GM12878 (cell line): ENCODE data around the gene MEIOB. TPM values are rescaled to one million over a fixed set of nuclear protein-coding genes. Genes with fewer than 3 reads are reported as not detected.

ENCODE experiments used
- ATAC-seq: fragments of 200-7000 bp; cut with Tn5 transposase; 3 replicates; pipeline ENCODE4 v1.9.1; 2020; ENCODE audit warnings: mild to moderate bottlenecking, moderate library complexity
- BruUV-seq: library from RNA; stranded (reverse); fragments of 400-500 nt; replicated peaks from 2 replicates; lab custom pipeline; 2021; lab: Mats Ljungman, UMichigan
- CTCF ChIA-PET: fragments of 300-600 bp; sonication (Branson Sonifier 250); formaldehyde crosslinking; extraction: SDS; loops from one replicate; lab custom pipeline; 2021; ENCODE audit warnings: inconsistent platforms; lab: Yijun Ruan, JAX
- POLR2A ChIA-PET: fragments of 350-600 bp; formaldehyde crosslinking; extraction: SDS; loops from one replicate; lab custom pipeline; 2021; ENCODE audit warnings: inconsistent platforms; lab: Charles Lee
- RAD21 ChIA-PET: fragments of 300-600 bp; sonication (Branson Sonifier 250); formaldehyde crosslinking; loops from one replicate; lab custom pipeline; 2023; ENCODE audit warnings: antibody characterized with exemption; ENCODE audit not compliant: unreplicated experiment; lab: Charles Lee
- SMC1A ChIA-PET: fragments of 300-600 bp; sonication (Branson Sonifier 250); formaldehyde crosslinking; loops from one replicate; lab custom pipeline; 2023; ENCODE audit not compliant: unreplicated experiment, uncharacterized antibody; lab: Charles Lee
- DNase-seq: peaks from one replicate; pipeline ENCODE4 v3.0.0-alpha.2; 2011; ENCODE audit warnings: low read depth, low spot score
- FAIRE-seq: peaks from 3 replicates; lab custom pipeline; 2011; peaks lifted over from hg19 to GRCh38; lab: Jason Lieb, UNC
- H2AFZ ChIP-seq: 2 replicates; pipeline ENCODE4 v1.6.0; 2011; ENCODE audit warnings: low read depth, low read length, control low read depth; ENCODE audit not compliant: control insufficient read depth
- H3K27ac ChIP-seq: 2 replicates; pipeline ENCODE4 v1.5.1; 2011; ENCODE audit warnings: control low read depth; ENCODE audit not compliant: control insufficient read depth, insufficient read depth
- H3K27me3 ChIP-seq, 2 experiments: replicated peaks in 1 of 2; 2 replicates each; pipeline versions ENCODE4 v1.6.0 to v1.6.1; 2011; ENCODE audit warnings: low read length in 1 of 2; ENCODE audit not compliant: control insufficient read depth in 2 of 2, insufficient read depth in 2 of 2
- H3K36me3 ChIP-seq, 2 experiments: 2 replicates each; pipeline ENCODE4 v1.5.1; 2011; ENCODE audit warnings: low read length in 1 of 2; ENCODE audit not compliant: control insufficient read depth in 2 of 2, insufficient read depth in 2 of 2
- H3K4me1 ChIP-seq: 2 replicates; pipeline ENCODE4 v1.6.1; 2011; ENCODE audit warnings: mild to moderate bottlenecking, low read length, moderate library complexity, mixed read lengths; ENCODE audit not compliant: control insufficient read depth, insufficient read depth
- H3K4me2 ChIP-seq: 2 replicates; pipeline ENCODE4 v1.6.0; 2011; ENCODE audit warnings: control low read depth; ENCODE audit not compliant: control insufficient read depth, insufficient read depth
- H3K4me3 ChIP-seq: fragments of 200-600 bp; sonication (generic); 2 replicates; pipeline ENCODE4 v1.5.1; 2016
- H3K79me2 ChIP-seq: 2 replicates; pipeline ENCODE4 v1.6.0; 2011; ENCODE audit warnings: low read length; ENCODE audit not compliant: control insufficient read depth, insufficient read depth
- H3K9ac ChIP-seq: 2 replicates; pipeline ENCODE4 v1.8.0; 2011; ENCODE audit warnings: low read length, control low read depth, mixed read lengths; ENCODE audit not compliant: control insufficient read depth, insufficient read depth
- H3K9me3 ChIP-seq: replicated peaks from 3 replicates; pipeline ENCODE4 v1.5.1; 2011; ENCODE audit warnings: mild to moderate bottlenecking, low read length; ENCODE audit not compliant: control insufficient read depth, insufficient read depth
- H4K20me1 ChIP-seq: 2 replicates; pipeline ENCODE4 v1.6.0; 2011; ENCODE audit not compliant: control insufficient read depth, insufficient read depth
- ATF7 ChIP-seq: fragments of 450-650 bp; IDR thresholded peaks from 2 replicates; pipeline ENCODE4 v1.6.1; 2016; ENCODE audit warnings: low read depth, mild to moderate bottlenecking
- DPF2 ChIP-seq: fragments of 450-650 bp; IDR thresholded peaks from 2 replicates; pipeline ENCODE4 v1.6.1; 2017; ENCODE audit warnings: mild to moderate bottlenecking
- EED ChIP-seq: sonication (generic); IDR thresholded peaks from 2 replicates; pipeline ENCODE4 v1.6.1; 2016; ENCODE audit warnings: antibody characterized with exemption, low read depth
- GABPA ChIP-seq: IDR thresholded peaks from 2 replicates; pipeline ENCODE4 v1.6.1; 2014; ENCODE audit warnings: antibody characterized with exemption, low read depth, mild to moderate bottlenecking, inconsistent platforms
- IKZF2 ChIP-seq, 2 experiments: fragments of 450-650 bp; IDR thresholded peaks; 2 replicates each; pipeline ENCODE4 v1.6.1; 2017; ENCODE audit warnings: mild to moderate bottlenecking in 2 of 2, moderate library complexity in 2 of 2
- KLF5 ChIP-seq: fragments of 450-650 bp; IDR thresholded peaks from 2 replicates; pipeline ENCODE4 v1.6.1; 2014; ENCODE audit warnings: mild to moderate bottlenecking; ENCODE audit not compliant: partially characterized antibody
- MYC ChIP-seq: IDR thresholded peaks from 2 replicates; pipeline ENCODE4 v1.6.1; 2011; ENCODE audit warnings: mild to moderate bottlenecking, low read length, moderate library complexity, inconsistent platforms; ENCODE audit not compliant: insufficient read depth, insufficient replicate concordance, insufficient read length, severe bottlenecking
- POLR2AphosphoS2 ChIP-seq: IDR thresholded peaks from 2 replicates; pipeline ENCODE4 v1.6.1; 2011; ENCODE audit warnings: low read depth, mild to moderate bottlenecking, low read length, improper control_type of control experiment, moderate library complexity
- RAD51 ChIP-seq: fragments of 450-650 bp; IDR thresholded peaks from 2 replicates; pipeline ENCODE4 v1.6.1; 2016; ENCODE audit warnings: moderate library complexity, mild to moderate bottlenecking, inconsistent platforms
- RUNX3 ChIP-seq: IDR thresholded peaks from 2 replicates; pipeline ENCODE4 v1.6.1; 2012; ENCODE audit warnings: low read length, inconsistent platforms
- SIN3A ChIP-seq: IDR thresholded peaks from 2 replicates; pipeline ENCODE4 v1.6.1; 2012; ENCODE audit warnings: low read depth, low read length, improper control_type of control experiment
- STAT1 ChIP-seq: fragments of 450-650 bp; conservative IDR thresholded peaks from 2 replicates; pipeline ENCODE4 v1.6.1; 2014; ENCODE audit warnings: antibody characterized with exemption, mild to moderate bottlenecking
- STAT3 ChIP-seq: IDR thresholded peaks from 2 replicates; pipeline ENCODE4 v1.6.1; 2011; ENCODE audit warnings: low read depth, low read length, improper control_type of control experiment
- SUZ12 ChIP-seq: fragments of 200-600 bp; sonication (generic); IDR thresholded peaks from one replicate; pipeline ENCODE4 v1.6.1; 2018; ENCODE audit warnings: antibody characterized with exemption, mild to moderate bottlenecking; ENCODE audit not compliant: unreplicated experiment
- ZNF217 ChIP-seq: fragments of 450-650 bp; IDR thresholded peaks from 2 replicates; pipeline ENCODE4 v1.6.1; 2017; ENCODE audit warnings: antibody characterized with exemption, mild to moderate bottlenecking
- WGBS: methylation state at CpG from one replicate; pipeline ENCODE4 v1.1.6; 2016; ENCODE audit warnings: low lambda C conversion rate; ENCODE audit not compliant: insufficient replicate concordance, insufficient coverage; ENCODE audit errors: missing lambda C conversion rate; 5-methylcytosine and 5-hydroxymethylcytosine counted together
- in situ Hi-C: fragments of 300-500 bp; cut with MboI; formaldehyde crosslinking; loops from 9 replicates; pipeline ENCODE4 v1.14.3; 2018; ENCODE audit warnings: mixed read lengths
- intact Hi-C: fragments of 100-400 bp; cut with micrococcal nuclease; formaldehyde crosslinking; loops from one replicate; pipeline ENCODE4 v1.14.2; 2022; ENCODE audit not compliant: unreplicated experiment
- polyA plus RNA-seq, 11 experiments: library from polyadenylated mRNA; depleted of rRNA in 4 of 11; unstranded in 6 of 11; stranded (reverse) in 5 of 11; fragments of >200 nt; fragmentation: Nextera tagmentation in 4 of 11; fragmentation: Illumina TruSeq in 1 of 11; extraction: Ambion mirVana in 4 of 11; extraction: Trizol in 1 of 11; gene quantifications; 1 replicate in 1 of 11; 2 replicates in 10 of 11; pipeline versions ENCODE4 v1.2.1 to v1.2.3, GENCODE V29; 2011 to 2016; ENCODE audit warnings: inconsistent platforms in 2 of 11, missing spikeins in 2 of 11, low read depth in 1 of 11
- total RNA-seq, 4 experiments: library from RNA; depleted of rRNA in 3 of 4; stranded (reverse); fragments of >200 nt in 3 of 4; fragmentation: Illumina TruSeq in 1 of 4; extraction: Trizol in 1 of 4; gene quantifications; 2 replicates each; pipeline versions ENCODE4 v1.2.1 to v1.2.3, GENCODE V29; 2013 to 2021
- TF ChIP-seq, protein P1 (sequence below): IDR thresholded peaks from 2 replicates; pipeline ENCODE4 v1.6.1; 2011; ENCODE audit warnings: borderline replicate concordance, low read depth, mild to moderate bottlenecking, moderate library complexity, low read length; ENCODE audit not compliant: insufficient read depth, poor library complexity, severe bottlenecking
- TF ChIP-seq, protein P2 (sequence below): fragments of 450-650 bp; IDR thresholded peaks from 2 replicates; pipeline ENCODE4 v1.6.1; 2018; ENCODE audit warnings: borderline replicate concordance, mild to moderate bottlenecking; ENCODE audit not compliant: partially characterized antibody

The MEIOB gene
- total and polyA plus RNA-seq, 10 of the 15 experiments (the other 5 are each of a cell fraction or from before 2014, with no cell fraction given): 0.04 to 0.26 (median 0.09) TPM; not detected in 5

DNA sequence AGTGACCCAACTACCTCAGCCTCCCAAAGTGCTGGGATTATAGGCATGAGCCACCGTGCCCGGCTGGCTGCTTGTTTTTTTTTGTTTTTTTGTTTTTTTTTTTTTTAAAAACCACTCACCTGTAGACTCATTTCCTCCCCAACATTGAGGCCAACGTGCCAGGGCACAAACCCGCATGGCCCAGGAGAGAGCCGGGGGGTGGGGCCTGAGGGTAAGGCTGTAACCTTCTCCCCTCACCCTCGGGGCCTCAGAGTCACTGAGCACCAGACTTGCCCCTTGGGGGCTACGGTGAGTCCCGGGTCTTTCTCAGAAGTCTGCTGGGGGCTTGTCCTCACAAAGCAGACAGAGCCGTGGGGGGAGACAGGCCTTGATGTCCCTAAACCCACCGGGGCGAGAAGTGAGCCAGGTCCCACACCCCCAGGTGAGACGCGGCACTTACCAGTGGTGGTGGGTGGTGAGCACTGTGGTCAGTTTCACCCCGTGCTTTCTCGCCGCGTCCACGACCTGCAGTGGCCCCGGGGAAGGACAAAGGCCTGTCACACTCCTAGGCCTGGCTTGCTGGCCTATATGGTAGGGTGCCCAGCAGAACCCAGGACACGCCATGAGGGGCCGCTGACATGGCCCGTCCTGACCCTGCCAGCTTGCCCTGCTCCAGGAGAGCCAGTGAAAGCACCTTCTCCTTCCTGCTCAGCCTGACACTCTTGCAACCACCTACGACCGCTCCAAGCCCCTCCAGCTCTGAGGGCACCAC is 49.9 kb downstream of the MEIOB start:
- CTCF ChIA-PET: no interaction called here

DNA sequence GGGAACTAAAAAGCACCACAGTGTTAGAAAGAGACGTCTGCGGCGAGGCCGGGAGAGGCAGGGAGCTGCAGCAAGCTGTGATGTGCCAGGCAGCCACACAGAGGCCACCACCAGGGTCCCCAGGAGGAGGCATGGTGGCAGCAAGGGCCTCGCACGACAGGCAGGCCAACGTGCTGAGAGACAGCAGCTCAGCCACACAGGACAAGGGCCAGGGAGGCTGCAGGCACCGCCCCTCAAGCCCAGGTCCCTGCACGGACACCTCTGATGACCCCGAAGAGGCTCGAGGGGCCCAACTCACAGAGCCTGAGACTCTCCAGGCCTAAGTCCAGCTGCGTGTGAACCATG is 51.0 kb downstream of the MEIOB start:
- FAIRE-seq (no peak), DNase-seq (no peak), ATAC-seq (no peak)
- Histone ChIP-seq H2AFZ (no peak overlapping the region), H3K9ac (no peak overlapping the region), H4K20me1 (no peaks in the 10 kb centered on the region), H3K27ac (no peak overlapping the region), H3K4me2 (no peak overlapping the region), H3K79me2 (no peaks in the 10 kb centered on the region), H3K9me3 (no peaks in the 10 kb centered on the region), H3K4me3 (no peak overlapping the region), H3K36me3 (no peaks in the 10 kb centered on the region; a peak in 2 of 4 replicates), H3K27me3 (no peaks in the 10 kb centered on the region), H3K4me1 (no peaks in the 10 kb centered on the region)
- intact Hi-C loops: no loop called here
- POLR2A ChIA-PET: no interaction called here
- CTCF ChIA-PET: no interaction called here
- in situ Hi-C loops: no loop called here
- RAD21 ChIA-PET: no interaction called here
- no TSS peak for BruUV-seq
- SMC1A ChIA-PET: no interaction called here
- 95% methylated on average over 12 of the region's 12 CpGs for WGBS
- no peak for TF ChIP-seq SUZ12
- no peak for TF ChIP-seq POLR2AphosphoS2
- TF ChIP-seq, protein P1, sequence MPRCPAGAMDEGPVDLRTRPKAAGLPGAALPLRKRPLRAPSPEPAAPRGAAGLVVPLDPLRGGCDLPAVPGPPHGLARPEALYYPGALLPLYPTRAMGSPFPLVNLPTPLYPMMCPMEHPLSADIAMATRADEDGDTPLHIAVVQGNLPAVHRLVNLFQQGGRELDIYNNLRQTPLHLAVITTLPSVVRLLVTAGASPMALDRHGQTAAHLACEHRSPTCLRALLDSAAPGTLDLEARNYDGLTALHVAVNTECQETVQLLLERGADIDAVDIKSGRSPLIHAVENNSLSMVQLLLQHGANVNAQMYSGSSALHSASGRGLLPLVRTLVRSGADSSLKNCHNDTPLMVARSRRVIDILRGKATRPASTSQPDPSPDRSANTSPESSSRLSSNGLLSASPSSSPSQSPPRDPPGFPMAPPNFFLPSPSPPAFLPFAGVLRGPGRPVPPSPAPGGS: no peak
- TF ChIP-seq RUNX3: no peak
- no peak for TF ChIP-seq ATF7
- TF ChIP-seq STAT1: no peak
- no peak for TF ChIP-seq STAT3
- TF ChIP-seq DPF2: no peak
- TF ChIP-seq, protein P2, sequence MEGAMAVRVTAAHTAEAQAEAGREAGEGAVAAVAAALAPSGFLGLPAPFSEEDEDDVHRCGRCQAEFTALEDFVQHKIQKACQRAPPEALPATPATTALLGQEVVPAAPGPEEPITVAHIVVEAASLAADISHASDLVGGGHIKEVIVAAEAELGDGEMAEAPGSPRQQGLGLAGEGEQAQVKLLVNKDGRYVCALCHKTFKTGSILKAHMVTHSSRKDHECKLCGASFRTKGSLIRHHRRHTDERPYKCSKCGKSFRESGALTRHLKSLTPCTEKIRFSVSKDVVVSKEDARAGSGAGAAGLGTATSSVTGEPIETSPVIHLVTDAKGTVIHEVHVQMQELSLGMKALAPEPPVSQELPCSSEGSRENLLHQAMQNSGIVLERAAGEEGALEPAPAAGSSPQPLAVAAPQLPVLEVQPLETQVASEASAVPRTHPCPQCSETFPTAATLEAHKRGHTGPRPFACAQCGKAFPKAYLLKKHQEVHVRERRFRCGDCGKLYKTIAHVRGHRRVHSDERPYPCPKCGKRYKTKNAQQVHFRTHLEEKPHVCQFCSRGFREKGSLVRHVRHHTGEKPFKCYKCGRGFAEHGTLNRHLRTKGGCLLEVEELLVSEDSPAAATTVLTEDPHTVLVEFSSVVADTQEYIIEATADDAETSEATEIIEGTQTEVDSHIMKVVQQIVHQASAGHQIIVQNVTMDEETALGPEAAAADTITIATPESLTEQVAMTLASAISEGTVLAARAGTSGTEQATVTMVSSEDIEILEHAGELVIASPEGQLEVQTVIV: no peak
- TF ChIP-seq GABPA: no peak
- no peak for TF ChIP-seq SIN3A

More for the DNA sequence above, 49.9 kb downstream of the MEIOB start:
- no peaks in the 10 kb centered on the region for H3K36me3 ChIP-seq
- DNase-seq (no peak), ATAC-seq (no peak), FAIRE-seq (no peak)
- ChIA-PET POLR2A (no interaction called here), RAD21 (no interaction called here), SMC1A (no interaction called here)
- H2AFZ ChIP-seq: no peak overlapping the region
- no peaks in the 10 kb centered on the region for H4K20me1 ChIP-seq
- BruUV-seq: no TSS peak
- intact Hi-C loops: no loop called here
- H3K9ac ChIP-seq: no peak overlapping the region
- no peaks in the 10 kb centered on the region for H3K4me1 ChIP-seq
- H3K27me3 ChIP-seq: no peaks in the 10 kb centered on the region
- no peak for TF ChIP-seq MYC
- no peak for TF ChIP-seq RAD51
- TF ChIP-seq SUZ12: no peak
- no peak for TF ChIP-seq ZNF217
- TF ChIP-seq EED: no peak
- no peak for TF ChIP-seq KLF5
- no peak for TF ChIP-seq IKZF2 (IDR thresholded peaks at IDR 0.05)
- in situ Hi-C loops: no loop called here
- WGBS: 67% methylated on average over 21 of the region's 24 CpGs
- no peaks in the 10 kb centered on the region for H3K9me3 ChIP-seq
- no peak overlapping the region for H3K4me3 ChIP-seq
- no peak overlapping the region for H3K27ac ChIP-seq
- no peak overlapping the region for H3K4me2 ChIP-seq
- H3K79me2 ChIP-seq: peaks cover under 1% of the 10 kb centered on the region
